Astrocyte (in vitro differentiated cells and primary cell): ENCODE measurements around the gene C9orf50. TPM values are rescaled to one million over a fixed set of nuclear protein-coding genes. Genes with fewer than 3 reads are reported as not detected.

Source experiments
- DNase-seq: peaks from one replicate; pipeline ENCODE4 v3.0.0-alpha.2; 2010; ENCODE audit warnings: low read depth
- FAIRE-seq: peaks from 2 replicates; lab custom pipeline; 2011; peaks lifted over from hg19 to GRCh38; lab: Jason Lieb, UNC
- H2AFZ ChIP-seq: 2 replicates; pipeline ENCODE4 v1.6.0; 2012; ENCODE audit warnings: low read depth, low read length, inconsistent platforms
- H3K27ac ChIP-seq: 2 replicates; pipeline ENCODE4 v1.5.1; 2011; ENCODE audit warnings: low read depth, low read length, inconsistent platforms
- H3K27me3 ChIP-seq: 2 replicates; pipeline ENCODE4 v1.6.0; 2011; ENCODE audit warnings: low read length, inconsistent platforms; ENCODE audit not compliant: insufficient read depth
- H3K36me3 ChIP-seq: 2 replicates; pipeline ENCODE4 v1.5.1; 2011; ENCODE audit warnings: low read length, inconsistent platforms; ENCODE audit not compliant: insufficient read depth
- H3K4me1 ChIP-seq: 2 replicates; pipeline ENCODE4 v1.5.1; 2011; ENCODE audit warnings: low read length, inconsistent platforms; ENCODE audit not compliant: insufficient read depth
- H3K4me2 ChIP-seq: 2 replicates; pipeline ENCODE4 v1.6.0; 2012; ENCODE audit warnings: low read length, inconsistent platforms
- H3K4me3 ChIP-seq: 2 replicates; pipeline ENCODE4 v1.5.1; 2011; ENCODE audit warnings: low read depth, mild to moderate bottlenecking, low read length, inconsistent platforms; ENCODE audit not compliant: insufficient read depth
- H3K79me2 ChIP-seq: 2 replicates; pipeline ENCODE4 v1.6.0; 2012; ENCODE audit warnings: mild to moderate bottlenecking, low read length, inconsistent platforms; ENCODE audit not compliant: insufficient read depth
- H3K9ac ChIP-seq: 2 replicates; pipeline ENCODE4 v1.6.0; 2012; ENCODE audit warnings: mild to moderate bottlenecking, low read length, inconsistent platforms
- H3K9me3 ChIP-seq: 2 replicates; pipeline ENCODE4 v1.5.1; 2012; ENCODE audit warnings: low read depth, mild to moderate bottlenecking, low read length, inconsistent platforms; ENCODE audit not compliant: insufficient read depth
- H4K20me1 ChIP-seq: 2 replicates; pipeline ENCODE4 v1.6.0; 2012; ENCODE audit warnings: low read length, inconsistent platforms; ENCODE audit not compliant: insufficient read depth
- H3K27ac Mint-ChIP-seq: one replicate; pipeline ENCODE4 v1.8.0; 2021; ENCODE audit warnings: mild to moderate bottlenecking, mixed read lengths; ENCODE audit not compliant: unreplicated experiment
- H3K27me3 Mint-ChIP-seq: one replicate; pipeline ENCODE4 v1.8.0; 2021; ENCODE audit warnings: low read depth, mixed read lengths; ENCODE audit not compliant: unreplicated experiment
- H3K36me3 Mint-ChIP-seq: one replicate; pipeline ENCODE4 v1.8.0; 2021; ENCODE audit warnings: low read depth, mixed read lengths; ENCODE audit not compliant: unreplicated experiment
- H3K4me1 Mint-ChIP-seq: one replicate; pipeline ENCODE4 v1.8.0; 2021; ENCODE audit warnings: low read depth, mixed read lengths; ENCODE audit not compliant: unreplicated experiment
- H3K4me3 Mint-ChIP-seq: one replicate; pipeline ENCODE4 v1.8.0; 2021; ENCODE audit warnings: mild to moderate bottlenecking, moderate library complexity, mixed read lengths; ENCODE audit not compliant: unreplicated experiment
- H3K9me3 Mint-ChIP-seq: one replicate; pipeline ENCODE4 v1.8.0; 2021; ENCODE audit warnings: mild to moderate bottlenecking, mixed read lengths; ENCODE audit not compliant: unreplicated experiment
- EZH2 ChIP-seq: IDR thresholded peaks from 2 replicates; pipeline ENCODE4 v1.6.1; 2012; ENCODE audit warnings: mild to moderate bottlenecking, low read length, inconsistent platforms; ENCODE audit not compliant: insufficient read depth
- total RNA-seq: library from RNA; stranded (reverse); gene quantifications from 2 replicates; pipeline ENCODE4 v1.2.1, GENCODE V29; 2021
- TF ChIP-seq, protein P1 (sequence below): IDR thresholded peaks from 2 replicates; pipeline ENCODE4 v1.5.1; 2011; ENCODE audit warnings: low read depth, mild to moderate bottlenecking, inconsistent platforms, low read length, moderate library complexity; ENCODE audit not compliant: insufficient read depth

C9orf50 gene
- total RNA-seq, 1 donor from 2014 or later, result 0.41 TPM

DNA sequence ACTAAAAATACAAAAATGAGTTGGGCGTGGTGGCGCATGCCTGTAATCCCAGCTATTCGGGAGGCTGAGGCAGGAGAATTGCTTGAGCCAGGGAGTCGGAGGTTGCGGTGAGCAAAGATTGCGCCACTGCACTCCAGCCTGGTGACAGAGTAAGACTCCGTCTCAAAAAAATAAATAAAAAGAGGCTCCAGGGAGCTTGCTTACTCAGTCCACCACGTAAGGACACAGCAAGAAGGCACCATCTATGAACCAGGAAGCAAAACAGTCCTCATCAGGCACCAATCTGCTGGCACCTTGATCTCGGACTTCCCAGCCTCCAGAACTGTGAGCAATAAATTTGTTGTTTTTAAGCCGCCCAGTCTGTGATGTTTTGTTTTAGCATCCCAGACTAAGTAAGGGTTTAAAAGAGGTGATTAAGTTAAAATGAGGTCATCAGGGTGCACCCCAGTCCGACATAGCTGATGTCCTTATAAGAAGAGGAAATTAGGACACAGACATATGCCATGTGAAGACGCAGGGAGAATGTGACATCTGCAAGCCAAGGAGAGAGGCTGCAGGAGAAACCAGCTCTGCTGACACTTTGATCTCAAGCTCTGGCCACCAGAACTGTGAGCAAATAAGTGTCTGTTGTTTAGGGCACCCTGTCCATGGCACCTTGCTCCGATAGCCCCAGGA, 45.9 kb downstream of the C9orf50 start:
- Histone ChIP-seq H4K20me1 (no peaks in the 10 kb centered on the region), H3K36me3 (no peaks in the 10 kb centered on the region), H3K4me2 (peak overlapping the region; percentile 67), H2AFZ (no peak overlapping the region), H3K79me2 (no peaks in the 10 kb centered on the region), H3K27ac (peak overlapping the region; percentile 84), H3K4me1 (peaks cover 37% of the 10 kb centered on the region), H3K9me3 (peaks cover 2% of the 10 kb centered on the region), H3K9ac (peak overlapping the region; percentile 69), H3K27me3 (no peaks in the 10 kb centered on the region), H3K4me3 (no peak overlapping the region)
- Mint-ChIP-seq H3K27me3 (peaks cover 5% of the 10 kb centered on the region), H3K4me3 (no peak overlapping the region), H3K36me3 (no peaks in the 10 kb centered on the region), H3K27ac (no peak overlapping the region), H3K9me3 (peaks cover 2% of the 10 kb centered on the region), H3K4me1 (peaks cover 11% of the 10 kb centered on the region)
- DNase-seq, result peak; percentile 50
- TF ChIP-seq, protein P1, sequence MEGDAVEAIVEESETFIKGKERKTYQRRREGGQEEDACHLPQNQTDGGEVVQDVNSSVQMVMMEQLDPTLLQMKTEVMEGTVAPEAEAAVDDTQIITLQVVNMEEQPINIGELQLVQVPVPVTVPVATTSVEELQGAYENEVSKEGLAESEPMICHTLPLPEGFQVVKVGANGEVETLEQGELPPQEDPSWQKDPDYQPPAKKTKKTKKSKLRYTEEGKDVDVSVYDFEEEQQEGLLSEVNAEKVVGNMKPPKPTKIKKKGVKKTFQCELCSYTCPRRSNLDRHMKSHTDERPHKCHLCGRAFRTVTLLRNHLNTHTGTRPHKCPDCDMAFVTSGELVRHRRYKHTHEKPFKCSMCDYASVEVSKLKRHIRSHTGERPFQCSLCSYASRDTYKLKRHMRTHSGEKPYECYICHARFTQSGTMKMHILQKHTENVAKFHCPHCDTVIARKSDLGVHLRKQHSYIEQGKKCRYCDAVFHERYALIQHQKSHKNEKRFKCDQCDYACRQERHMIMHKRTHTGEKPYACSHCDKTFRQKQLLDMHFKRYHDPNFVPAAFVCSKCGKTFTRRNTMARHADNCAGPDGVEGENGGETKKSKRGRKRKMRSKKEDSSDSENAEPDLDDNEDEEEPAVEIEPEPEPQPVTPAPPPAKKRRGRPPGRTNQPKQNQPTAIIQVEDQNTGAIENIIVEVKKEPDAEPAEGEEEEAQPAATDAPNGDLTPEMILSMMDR, result no peak
- no peak for TF ChIP-seq EZH2
- no peak for FAIRE-seq

DNA sequence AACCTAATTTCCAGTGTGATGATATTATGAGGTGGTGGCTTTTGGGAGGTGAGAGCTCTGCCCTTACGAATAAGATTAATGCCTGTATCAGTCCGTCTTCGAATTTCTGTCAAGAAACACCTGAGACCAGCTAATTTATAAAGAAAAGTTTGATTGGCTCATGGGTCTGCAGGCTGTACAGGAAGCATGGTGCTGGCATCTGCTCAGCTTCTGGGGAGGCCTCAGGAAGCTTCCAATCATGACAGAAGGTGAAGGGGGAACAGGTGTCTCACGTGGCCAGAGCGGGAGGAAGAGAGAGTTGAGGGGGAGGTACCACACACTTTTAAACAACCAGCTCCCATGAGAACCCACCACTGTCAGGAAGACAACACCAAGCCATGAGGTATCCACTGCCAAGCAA, 46.9 kb downstream of the C9orf50 start:
- H3K79me2 ChIP-seq, result no peaks in the 10 kb centered on the region
- Mint-ChIP-seq H3K9me3 (peaks cover 2% of the 10 kb centered on the region), H3K4me3 (no peak overlapping the region), H3K36me3 (no peaks in the 10 kb centered on the region), H3K27me3 (no peaks in the 10 kb centered on the region), H3K4me1 (peaks cover 18% of the 10 kb centered on the region), H3K27ac (no peak overlapping the region)
- no peak overlapping the region for H3K27ac ChIP-seq
- TF ChIP-seq EZH2, result no peak
- TF ChIP-seq, protein P1, result no peak
- no peak for FAIRE-seq
- H3K4me3 ChIP-seq, result no peak overlapping the region
- no peaks in the 10 kb centered on the region for H4K20me1 ChIP-seq
- DNase-seq, result no peak
- H3K36me3 ChIP-seq, result no peaks in the 10 kb centered on the region
- peaks cover 2% of the 10 kb centered on the region for H3K9me3 ChIP-seq
- peaks cover 46% of the 10 kb centered on the region for H3K4me1 ChIP-seq
- H3K27me3 ChIP-seq, result no peaks in the 10 kb centered on the region
- H2AFZ ChIP-seq, result no peak overlapping the region
- no peak overlapping the region for H3K4me2 ChIP-seq
- no peak overlapping the region for H3K9ac ChIP-seq

DNA sequence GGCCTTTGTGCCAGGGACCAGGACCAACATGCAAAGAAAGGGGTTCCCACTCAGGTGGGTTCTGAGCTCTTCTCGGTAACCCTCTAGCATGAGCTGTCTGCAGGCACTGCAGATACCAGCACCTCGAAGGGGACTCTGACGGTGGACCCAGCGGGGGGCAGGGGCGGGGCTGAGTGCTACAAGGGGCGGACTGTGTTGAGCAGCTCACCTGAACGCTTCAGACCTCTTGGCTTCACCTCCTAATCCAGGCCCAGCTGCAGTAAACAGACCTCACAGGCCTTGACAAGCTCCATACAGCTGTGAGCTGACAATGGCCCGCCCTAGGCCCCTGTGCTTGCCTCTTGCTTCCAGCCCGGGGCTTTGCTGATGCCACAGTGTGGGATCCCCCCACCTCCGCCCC, 48.4 kb downstream of the C9orf50 start:
- H3K36me3 Mint-ChIP-seq, result no peaks in the 10 kb centered on the region
- Histone ChIP-seq H3K4me1 (peaks cover 57% of the 10 kb centered on the region), H3K4me2 (no peak overlapping the region), H3K27me3 (no peaks in the 10 kb centered on the region), H3K79me2 (no peaks in the 10 kb centered on the region), H3K9ac (no peak overlapping the region), H2AFZ (no peak overlapping the region), H3K9me3 (peaks cover 2% of the 10 kb centered on the region), H3K27ac (no peak overlapping the region), H3K4me3 (no peak overlapping the region), H3K36me3 (no peaks in the 10 kb centered on the region), H4K20me1 (no peaks in the 10 kb centered on the region)
- peaks cover 2% of the 10 kb centered on the region for H3K9me3 Mint-ChIP-seq
- no peak overlapping the region for H3K4me3 Mint-ChIP-seq
- TF ChIP-seq, protein P1, result no peak
- no peak for TF ChIP-seq EZH2
- no peaks in the 10 kb centered on the region for H3K27me3 Mint-ChIP-seq
- FAIRE-seq (no peak), DNase-seq (no peak)
- H3K27ac Mint-ChIP-seq, result no peak overlapping the region
- peaks cover 23% of the 10 kb centered on the region for H3K4me1 Mint-ChIP-seq
